H7 (cell line): ENCODE data around the gene KANSL1. TPM values are rescaled to one million over a fixed set of nuclear protein-coding genes. Genes with fewer than 3 reads are reported as not detected.

Source experiments
- DNase-seq: peaks from one replicate; pipeline ENCODE4 v3.0.0; 2012
- H3K27me3 ChIP-seq: 2 replicates; pipeline ENCODE4 v1.6.0; 2011; ENCODE audit warnings: mild to moderate bottlenecking, low read length; ENCODE audit not compliant: control insufficient read depth, insufficient read depth
- H3K36me3 ChIP-seq: replicated peaks from 2 replicates; pipeline ENCODE4 v1.5.1; 2011; ENCODE audit warnings: low read length; ENCODE audit not compliant: control insufficient read depth, insufficient read depth
- H3K4me3 ChIP-seq: 2 replicates; pipeline ENCODE4 v1.5.1; 2011; ENCODE audit warnings: low read depth, mild to moderate bottlenecking, control low read depth, low read length, moderate library complexity; ENCODE audit not compliant: insufficient read depth
- total RNA-seq: library from RNA; depleted of rRNA; stranded (reverse); fragments of >200 nt; shearing (Covaris generic); gene quantifications from 2 replicates; pipeline ENCODE4 v1.2.3, GENCODE V29; 2014

KANSL1 gene
- total RNA-seq, 1 experiment from 2014 or later, result 35.2 TPM

GRCh38 chr17:46167826-46168569 is 25.2 kb downstream of the KANSL1 start:
- no peak for DNase-seq
- H3K4me3 ChIP-seq, result no peak overlapping the region
- no peaks in the 10 kb centered on the region for H3K27me3 ChIP-seq
- H3K36me3 ChIP-seq, result peaks cover 14% of the 10 kb centered on the region

DNA sequence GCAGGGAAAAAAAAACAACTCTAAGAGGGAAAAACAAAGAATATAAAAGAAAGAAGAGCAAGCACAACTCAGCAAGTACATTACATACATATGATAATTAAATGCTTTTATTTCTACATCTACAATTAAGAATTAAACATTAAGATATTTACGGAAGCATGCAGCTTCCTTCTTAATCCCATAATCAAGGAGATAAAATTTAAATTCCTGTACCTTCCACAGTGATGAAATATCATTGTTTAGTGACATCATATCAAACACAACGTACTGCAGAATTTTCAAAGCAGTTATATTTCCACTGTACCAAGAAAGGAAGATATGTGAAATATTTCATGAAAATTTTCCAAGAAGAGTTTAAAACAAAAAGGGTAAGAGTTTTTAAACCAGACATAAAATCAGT is 26.0 kb downstream of the KANSL1 start:
- Histone ChIP-seq H3K27me3 (no peaks in the 10 kb centered on the region), H3K4me3 (no peak overlapping the region), H3K36me3 (peaks cover 14% of the 10 kb centered on the region)
- no peak for DNase-seq

DNA sequence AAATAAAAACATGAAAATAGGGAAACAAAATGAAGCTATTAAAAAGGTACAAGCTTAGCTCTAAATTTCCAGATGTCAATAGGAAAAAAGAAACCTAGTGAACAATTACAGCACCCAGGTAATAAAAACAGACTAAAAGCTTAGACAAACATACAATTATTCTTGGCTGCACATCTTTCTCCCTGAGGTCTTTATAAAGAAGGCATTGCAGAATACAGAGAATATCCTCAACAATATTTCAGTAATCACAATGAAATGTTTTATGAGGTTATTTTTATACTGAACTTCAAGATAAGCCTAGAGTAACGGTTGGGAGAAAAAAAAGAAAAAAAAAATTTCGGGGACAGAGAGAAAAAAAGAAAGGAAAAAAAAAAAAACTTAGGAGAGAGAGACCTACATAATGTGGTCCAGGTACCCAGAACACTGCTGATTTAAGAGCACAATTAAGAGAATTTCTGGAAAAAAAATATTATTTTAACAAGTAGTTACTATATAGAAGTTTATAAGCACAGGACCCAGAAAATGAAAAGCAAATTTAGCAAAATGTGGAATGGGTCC is 26.5 kb downstream of the KANSL1 start:
- Histone ChIP-seq H3K27me3 (no peaks in the 10 kb centered on the region), H3K36me3 (peaks cover 12% of the 10 kb centered on the region)
- no peak for DNase-seq

DNA sequence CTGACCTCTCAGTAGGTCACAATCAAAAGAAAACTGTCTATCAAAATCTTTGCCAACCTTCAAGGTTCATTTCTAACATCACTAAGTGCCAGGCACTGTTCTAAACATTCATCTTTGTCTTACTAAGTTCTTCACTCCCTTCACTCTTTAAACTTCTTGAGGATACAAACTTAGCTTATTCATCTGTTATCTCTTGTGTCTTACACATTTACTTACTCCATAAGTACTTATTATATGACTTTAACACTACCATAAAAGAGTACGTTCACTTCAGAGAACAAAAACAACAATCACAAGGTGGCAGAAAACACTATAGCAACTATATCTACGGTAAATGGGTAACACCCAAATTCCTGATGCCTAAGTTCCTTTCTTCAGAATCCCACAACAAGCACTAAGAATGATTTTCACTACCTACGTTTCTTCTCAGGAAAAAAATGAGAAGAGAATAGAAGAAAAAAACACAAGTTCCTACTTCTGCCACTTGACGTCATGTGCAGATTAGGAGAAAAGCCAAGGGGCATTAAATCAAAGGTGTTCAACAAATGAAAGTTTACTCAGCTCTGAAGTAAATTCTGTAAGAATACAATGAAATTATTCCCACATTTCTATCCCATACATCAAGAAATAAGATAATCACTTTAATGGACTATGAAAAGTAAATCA is 29.2 kb downstream of the KANSL1 start:
- DNase-seq, result no peak
- H3K4me3 ChIP-seq, result no peak overlapping the region
- no peaks in the 10 kb centered on the region for H3K36me3 ChIP-seq
- H3K27me3 ChIP-seq, result no peaks in the 10 kb centered on the region

More for the DNA sequence above, 26.5 kb downstream of the KANSL1 start:
- H3K4me3 ChIP-seq, result no peak overlapping the region

GRCh38 chr17:46163316-46163715 is 29.9 kb downstream of the KANSL1 start:
- DNase-seq, result no peak
- Histone ChIP-seq H3K36me3 (no peaks in the 10 kb centered on the region), H3K27me3 (no peaks in the 10 kb centered on the region), H3K4me3 (no peak overlapping the region)

DNA sequence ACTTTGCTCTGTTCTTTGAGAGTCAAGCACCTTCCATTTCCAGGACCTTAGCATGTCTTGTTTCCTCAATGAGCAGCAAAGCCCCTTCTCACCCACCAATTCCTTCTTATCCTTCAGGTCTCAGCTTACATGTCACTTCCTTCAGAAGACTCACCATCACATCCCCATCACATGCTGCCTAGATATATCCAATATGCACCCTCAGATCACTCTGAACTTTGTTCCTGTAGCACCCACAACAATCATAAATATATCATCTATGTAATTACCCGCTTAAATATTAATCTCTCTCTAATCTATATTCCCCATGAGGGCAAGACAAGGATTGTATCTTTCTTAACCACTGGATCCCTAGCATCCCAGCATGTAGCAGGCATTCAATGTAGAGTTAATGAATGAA is 30.4 kb downstream of the KANSL1 start:
- no peaks in the 10 kb centered on the region for H3K36me3 ChIP-seq
- H3K4me3 ChIP-seq, result no peak overlapping the region
- no peak for DNase-seq
- H3K27me3 ChIP-seq, result no peaks in the 10 kb centered on the region

DNA sequence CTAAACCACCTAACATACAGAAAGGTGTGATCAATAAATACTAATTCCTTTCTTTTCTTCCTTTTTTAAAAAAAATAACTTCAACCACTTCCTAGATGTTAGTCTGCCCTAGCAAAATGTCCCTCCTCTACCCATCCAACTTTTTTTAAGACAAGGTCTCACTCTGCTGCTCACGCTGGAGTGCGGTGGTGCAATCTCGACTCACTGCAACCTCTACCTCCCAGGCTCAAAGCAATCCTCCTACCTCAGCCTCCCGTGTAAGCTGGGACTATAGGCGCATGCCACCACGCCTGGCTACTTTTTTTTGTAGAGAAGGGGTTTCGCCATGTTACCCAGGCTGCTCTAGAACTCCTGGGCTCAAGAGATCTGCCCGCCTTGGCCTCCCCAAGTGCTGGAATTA is 33.1 kb downstream of the KANSL1 start:
- no peak overlapping the region for H3K4me3 ChIP-seq
- H3K36me3 ChIP-seq, result no peaks in the 10 kb centered on the region
- no peak for DNase-seq
- no peaks in the 10 kb centered on the region for H3K27me3 ChIP-seq

DNA sequence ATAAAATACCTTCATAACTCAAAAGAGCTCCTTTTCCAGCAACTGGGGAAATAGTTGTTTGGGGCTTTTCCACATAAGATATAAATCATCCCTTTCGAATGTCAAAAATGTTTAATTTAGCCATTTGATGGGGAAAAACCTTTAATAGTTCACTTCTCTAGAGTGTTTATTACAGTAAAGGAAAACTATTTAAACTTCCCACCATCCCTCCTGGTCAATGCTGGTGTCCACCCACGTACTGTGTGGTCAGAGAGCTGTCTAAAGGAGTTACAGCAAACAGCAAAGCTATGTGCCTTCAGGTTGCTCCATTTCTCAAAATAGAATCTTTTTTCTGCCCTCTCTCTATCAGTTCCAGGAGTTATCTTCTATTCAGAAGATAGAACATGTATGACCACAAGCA is 33.5 kb downstream of the KANSL1 start:
- H3K36me3 ChIP-seq, result no peaks in the 10 kb centered on the region
- no peak overlapping the region for H3K4me3 ChIP-seq
- no peaks in the 10 kb centered on the region for H3K27me3 ChIP-seq
- no peak for DNase-seq

GRCh38 chr17:46158323-46159296 is 34.6 kb downstream of the KANSL1 start:
- no peak overlapping the region for H3K4me3 ChIP-seq
- no peaks in the 10 kb centered on the region for H3K36me3 ChIP-seq
- H3K27me3 ChIP-seq, result no peaks in the 10 kb centered on the region
- DNase-seq, result no peak

- H3K27me3 ChIP-seq, result no peaks in the 10 kb centered on the region
- H3K36me3 ChIP-seq, result no peaks in the 10 kb centered on the region
- no peak for DNase-seq
- H3K4me3 ChIP-seq, result no peak overlapping the region
Measured at GRCh38 chr17:46157443-46158062, 35.7 kb downstream of the KANSL1 start.

DNA sequence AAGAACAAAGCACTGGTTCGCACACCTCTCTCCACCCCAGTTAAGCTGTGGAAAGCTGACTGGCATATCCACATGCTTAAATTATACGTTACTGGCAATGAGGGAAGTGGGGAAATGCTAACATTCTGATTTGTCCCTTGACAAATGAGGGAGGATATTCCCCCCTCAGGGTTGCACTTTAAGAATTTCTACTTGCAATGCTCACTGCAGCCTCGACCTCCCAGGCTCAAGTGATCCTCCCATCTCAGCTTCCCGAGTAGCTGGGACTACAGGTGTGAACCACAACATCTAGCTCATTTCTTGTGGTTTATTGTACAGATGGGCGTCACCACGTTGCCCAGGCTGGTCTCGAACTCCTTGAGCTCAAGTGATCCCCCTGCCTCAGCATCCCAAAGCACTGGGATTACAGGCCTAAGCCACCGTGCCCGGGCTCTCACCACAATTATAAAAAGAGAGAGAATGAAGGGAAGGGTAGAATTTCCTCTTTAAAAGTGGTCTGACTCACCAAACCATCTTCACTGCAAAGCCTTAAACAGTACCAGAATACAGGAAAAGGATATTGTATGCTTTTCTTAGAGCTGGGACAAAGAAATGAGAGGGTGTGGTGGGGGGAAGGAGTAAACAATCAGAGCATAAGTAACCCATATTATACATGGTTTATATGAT is 38.9 kb downstream of the KANSL1 start:
- DNase-seq, result no peak
- Histone ChIP-seq H3K27me3 (no peaks in the 10 kb centered on the region), H3K36me3 (no peaks in the 10 kb centered on the region), H3K4me3 (no peak overlapping the region)

DNA sequence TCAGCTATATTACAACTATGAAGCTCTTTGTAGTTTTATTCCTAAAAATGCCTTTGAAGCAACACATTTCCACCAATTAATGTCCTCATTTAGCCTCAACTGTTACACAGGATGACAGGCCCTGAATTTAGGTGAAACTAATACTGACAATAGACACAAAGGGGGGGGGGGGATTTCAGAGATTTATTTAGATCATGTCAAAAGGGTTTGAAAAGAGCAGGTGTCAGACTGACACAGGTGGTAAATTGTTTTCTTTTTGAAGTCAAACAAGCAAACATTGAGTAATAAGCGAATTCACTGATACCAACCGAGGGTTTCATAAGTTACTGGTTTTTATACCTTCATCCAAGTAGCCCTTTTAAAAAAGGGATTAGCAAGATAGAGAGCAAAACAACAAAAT is 40.8 kb downstream of the KANSL1 start:
- DNase-seq, result no peak
- H3K4me3 ChIP-seq, result no peak overlapping the region

GRCh38 chr17:46151762-46152161 is 41.5 kb downstream of the KANSL1 start:
- Histone ChIP-seq H3K27me3 (no peaks in the 10 kb centered on the region), H3K4me3 (no peak overlapping the region), H3K36me3 (no peaks in the 10 kb centered on the region; the same call in 1 of the 2 replicates)
- no peak for DNase-seq

More for the DNA sequence above, 40.8 kb downstream of the KANSL1 start:
- Histone ChIP-seq H3K27me3 (no peaks in the 10 kb centered on the region), H3K36me3 (no peaks in the 10 kb centered on the region)
